ENCODE results near the gene OSGIN1.

Gene OSGIN1

DNA sequence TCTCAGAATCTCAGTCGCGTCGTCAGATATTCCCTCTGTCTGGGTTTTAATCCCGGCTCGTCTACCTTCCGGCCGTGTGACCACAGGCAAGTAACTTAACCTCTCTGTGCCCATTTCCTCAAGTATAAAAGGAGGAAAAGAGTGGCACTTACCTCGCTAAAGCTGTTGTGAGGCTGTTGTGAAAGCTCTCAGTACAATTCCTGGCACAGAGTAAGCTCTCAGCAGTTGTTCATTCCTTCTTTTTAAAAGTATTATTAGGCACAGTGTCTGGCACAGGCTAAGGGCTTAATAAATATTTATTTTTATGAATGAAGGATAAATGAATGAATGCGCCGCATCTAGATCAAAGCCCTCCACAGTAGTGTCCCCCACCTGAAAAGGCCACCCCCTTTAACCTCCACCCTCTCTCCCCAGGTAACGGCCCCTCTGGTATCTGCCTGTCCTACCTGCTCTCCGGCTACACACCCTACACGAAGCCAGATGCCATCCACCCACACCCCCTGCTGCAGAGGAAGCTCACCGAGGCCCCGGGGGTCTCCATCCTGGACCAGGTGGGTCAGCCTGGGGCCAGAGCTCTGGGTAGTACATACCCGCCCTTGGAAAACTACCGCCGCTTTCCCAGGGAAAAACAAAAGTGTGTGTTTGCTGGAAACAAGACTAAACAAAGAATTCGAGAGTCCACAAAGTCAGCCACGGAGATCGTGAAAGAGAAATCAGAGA, 6.0 kb downstream of the OSGIN1 start:
- DNase-seq (ENCODE audit: low read depth): no peak

GRCh38 chr16:83959656-83960434, 6.8 kb downstream of the OSGIN1 start:
- no peak for DNase-seq (ENCODE audit: low read depth)

- DNase-seq (ENCODE audit: low read depth): no peak
Observed at GRCh38 chr16:83960521-83961249, 7.6 kb downstream of the OSGIN1 start.

DNA sequence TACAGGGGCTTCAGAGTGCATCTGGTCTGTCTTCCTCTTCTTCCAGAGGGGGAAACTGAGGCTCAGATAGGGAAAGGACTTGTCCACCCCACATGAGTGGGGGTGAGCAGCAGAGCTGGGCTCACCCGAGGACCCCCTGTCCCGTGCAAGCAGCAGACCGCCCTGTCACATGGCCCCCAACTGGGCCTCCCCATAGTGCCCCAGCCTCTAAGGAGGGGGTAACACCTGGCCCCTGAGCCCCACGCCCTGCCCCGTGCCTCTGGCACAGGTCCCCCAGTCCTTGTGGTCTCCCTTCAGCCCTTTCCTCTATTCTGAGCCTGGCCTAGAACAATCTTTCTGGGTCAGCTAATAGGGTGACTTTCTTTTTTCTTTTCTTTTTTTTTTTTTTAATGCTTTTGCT, 8.6 kb downstream of the OSGIN1 start:
- DNase-seq (ENCODE audit: low read depth): no peak

DNA sequence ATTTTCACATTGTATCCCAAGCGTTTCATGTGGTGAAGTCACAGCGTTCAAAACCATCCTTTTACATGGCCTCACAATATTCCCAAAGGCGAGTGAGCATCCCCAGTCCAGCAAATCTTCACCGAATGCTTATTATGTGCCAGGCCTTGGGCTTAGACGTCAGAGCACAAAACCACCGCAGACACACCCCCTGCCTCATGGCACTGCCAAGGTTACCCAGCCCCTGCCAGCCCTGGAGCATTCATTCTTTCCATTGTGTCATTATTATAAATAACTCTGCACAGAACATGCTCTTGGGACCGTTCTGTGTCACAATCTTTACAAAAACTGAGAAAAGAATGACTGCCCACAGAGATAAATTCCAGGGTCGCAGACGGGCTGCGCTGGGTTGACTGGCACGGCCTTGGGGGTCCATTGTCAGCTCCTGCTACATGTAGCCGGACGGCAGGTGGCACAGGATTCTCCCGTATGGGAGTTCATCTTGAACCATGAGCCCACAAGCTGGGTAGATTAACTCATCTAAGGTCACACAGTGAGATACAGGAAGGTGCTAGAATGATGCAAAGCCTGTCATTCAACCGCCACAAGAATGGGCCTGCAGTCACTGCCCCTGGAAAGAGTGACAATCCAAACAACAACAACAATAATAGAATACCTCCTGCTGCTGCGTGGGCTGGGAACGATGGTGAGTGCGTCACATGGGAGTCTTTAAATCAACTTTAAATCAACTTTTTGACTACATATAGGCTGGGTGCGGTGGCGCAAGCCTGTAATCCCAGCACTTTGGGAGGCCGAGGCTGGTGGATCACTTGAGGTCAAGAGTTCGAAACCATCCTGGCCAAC, 10.5 kb downstream of the OSGIN1 start:
- no peak for DNase-seq (ENCODE audit: low read depth)

- DNase-seq (ENCODE audit: low read depth): no peak
Observed at GRCh38 chr16:83964684-83965443, 11.8 kb downstream of the OSGIN1 start.

DNA sequence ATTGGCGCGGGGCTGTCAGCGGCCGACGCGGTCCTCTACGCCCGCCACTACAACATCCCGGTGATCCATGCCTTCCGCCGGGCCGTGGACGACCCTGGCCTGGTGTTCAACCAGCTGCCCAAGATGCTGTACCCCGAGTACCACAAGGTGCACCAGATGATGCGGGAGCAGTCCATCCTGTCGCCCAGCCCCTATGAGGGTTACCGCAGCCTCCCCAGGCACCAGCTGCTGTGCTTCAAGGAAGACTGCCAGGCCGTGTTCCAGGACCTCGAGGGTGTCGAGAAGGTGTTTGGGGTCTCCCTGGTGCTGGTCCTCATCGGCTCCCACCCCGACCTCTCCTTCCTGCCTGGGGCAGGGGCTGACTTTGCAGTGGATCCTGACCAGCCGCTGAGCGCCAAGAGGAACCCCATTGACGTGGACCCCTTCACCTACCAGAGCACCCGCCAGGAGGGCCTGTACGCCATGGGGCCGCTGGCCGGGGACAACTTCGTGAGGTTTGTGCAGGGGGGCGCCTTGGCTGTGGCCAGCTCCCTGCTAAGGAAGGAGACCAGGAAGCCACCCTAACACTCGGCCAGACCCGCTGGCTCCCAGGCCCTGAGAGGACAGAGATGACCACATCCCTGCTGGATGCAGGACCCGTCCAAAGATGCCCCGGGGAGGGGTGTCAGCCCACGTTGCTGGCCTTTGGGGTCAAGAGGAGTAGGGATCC, 12.6 kb downstream of the OSGIN1 start:
- DNase-seq (ENCODE audit: low read depth): no peak

DNA sequence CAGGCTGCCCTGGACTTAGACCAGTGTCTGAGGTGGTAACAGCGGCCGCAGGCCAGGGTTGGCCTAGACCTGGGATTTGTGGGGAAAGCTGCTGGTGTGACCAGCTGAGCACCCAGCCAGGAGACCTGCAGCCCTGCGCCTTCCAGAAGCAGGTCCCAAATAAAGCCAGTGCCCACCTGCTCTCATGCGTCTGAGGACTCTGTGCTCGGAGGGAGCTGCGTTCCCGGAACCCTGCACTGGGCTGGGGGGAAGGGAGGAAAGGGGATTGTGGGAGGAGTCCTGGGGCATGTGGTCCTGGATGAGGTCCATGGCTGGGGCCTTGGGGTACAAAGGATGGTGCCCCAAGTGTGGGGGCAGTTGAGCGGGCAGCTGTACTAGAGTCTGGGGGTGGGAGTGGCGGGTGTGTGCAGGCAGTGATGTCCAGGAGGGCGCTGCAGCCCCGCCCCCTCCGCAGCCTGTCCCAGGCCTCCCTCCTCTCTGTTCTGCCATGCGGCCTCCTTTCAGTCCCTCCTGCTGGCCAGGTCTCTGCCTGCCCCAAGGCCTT, 13.2 kb downstream of the OSGIN1 start:
- no peak for DNase-seq (ENCODE audit: low read depth)

- DNase-seq (ENCODE audit: low read depth): no peak
Observed at GRCh38 chr16:83967091-83967490, 14.1 kb downstream of the OSGIN1 start.

GRCh38 chr16:83967838-83968305, 14.8 kb downstream of the OSGIN1 start, which contains the start of gene NECAB2:
Gene NECAB2, plus strand, starts transcription at chr16:83968244. Its CDS starts 405 bp downstream, at chr16:83968649.
- DNase-seq (ENCODE audit: low read depth): no peak

DNA sequence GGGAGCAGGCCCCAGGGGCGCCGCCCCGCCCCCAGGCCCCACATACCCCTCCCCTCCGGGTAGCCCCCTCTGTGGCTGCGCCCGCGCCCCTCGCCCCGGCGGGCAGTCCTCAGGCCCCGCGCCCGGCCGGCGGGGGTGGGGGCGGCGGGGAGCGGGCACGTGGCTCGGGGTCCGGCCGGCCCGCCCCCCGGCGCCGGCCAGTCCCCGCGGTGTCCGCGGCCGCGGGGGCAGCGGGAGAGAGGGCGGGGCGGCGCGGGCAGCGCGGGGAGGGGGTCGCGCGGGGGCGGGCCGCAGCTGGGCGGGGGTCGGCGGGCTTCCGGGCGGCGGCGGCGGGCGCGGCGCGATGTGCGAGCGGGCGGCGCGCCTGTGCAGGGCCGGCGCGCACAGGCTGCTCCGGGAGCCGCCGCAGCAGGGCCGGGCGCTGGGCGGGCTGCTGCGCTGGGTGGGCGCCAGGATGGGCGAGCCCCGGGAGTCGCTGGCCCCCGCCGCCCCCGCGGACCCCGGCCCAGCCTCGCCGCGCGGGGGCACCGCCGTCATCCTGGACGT, 15.3 kb downstream of the OSGIN1 start:
- no peak for DNase-seq (ENCODE audit: low read depth)

DNA sequence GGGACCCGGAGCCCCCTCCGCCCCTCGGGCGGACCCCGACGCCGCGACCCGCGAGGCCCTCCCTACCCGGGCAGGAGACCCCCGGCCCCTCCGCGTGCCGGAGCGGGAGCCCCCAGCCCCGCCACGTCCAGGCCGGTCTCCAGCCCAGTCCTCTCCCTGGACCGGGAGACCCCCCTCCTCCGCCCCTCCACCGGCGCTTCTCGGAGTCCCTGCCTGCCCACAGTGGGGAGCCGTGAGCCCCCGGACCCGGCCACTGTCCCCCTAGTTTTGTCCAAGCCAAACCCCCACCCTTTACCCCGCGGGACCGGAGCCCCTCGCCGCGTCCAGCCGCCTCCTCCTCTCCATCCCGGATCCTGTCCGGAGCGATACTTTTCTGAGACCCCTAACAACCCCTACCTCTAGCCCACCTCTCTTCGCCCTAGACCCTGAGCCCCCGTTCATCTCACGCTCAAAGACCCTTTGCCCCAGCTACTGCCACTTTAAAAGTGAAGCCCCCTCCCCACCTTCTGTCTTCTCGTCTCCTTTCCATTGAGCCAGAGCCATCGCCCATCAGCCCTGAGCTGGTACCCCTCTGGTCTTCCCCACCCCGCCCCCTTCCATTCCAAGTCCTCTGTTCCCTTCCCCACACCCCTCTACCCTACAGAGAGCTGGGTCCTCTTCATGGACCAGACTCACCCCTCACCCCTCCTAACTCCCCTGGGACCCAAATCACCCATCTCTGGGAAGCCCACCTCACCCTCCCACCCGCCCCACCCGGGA, 16.0 kb downstream of the OSGIN1 start:
- no peak for DNase-seq (ENCODE audit: low read depth)

DNA sequence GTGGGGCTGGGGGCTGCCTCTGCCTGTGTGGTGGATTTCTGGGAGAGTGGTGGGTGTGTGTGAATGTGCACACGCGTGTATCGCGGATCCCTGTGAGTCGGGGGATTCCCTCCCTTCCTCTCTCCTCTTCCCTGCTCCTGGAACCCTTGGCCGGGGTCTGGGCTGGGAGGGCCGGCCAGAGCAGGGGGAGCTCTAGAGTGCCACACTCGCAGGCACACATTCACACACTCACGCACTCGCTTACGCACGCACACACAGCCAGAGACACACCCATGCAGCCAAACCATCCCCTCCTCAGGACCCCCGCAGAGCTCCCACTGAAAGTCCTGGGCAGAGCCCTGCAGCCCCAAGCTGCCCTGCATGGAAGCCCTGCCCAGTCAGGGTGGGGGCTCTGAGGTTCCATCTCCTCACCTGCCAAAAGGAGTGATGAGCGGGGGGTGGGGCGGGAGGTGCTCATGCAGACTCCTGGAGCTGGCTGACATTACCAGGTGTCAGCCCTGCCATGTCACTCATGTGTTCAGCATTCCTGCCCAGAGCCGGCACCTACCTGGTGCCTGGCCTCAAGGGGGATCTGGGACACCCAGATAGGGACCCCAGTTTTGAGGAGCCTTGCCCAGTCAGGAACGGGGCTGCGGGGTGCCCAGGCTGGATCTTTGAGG, 16.9 kb downstream of the OSGIN1 start:
- DNase-seq (ENCODE audit: low read depth): no peak

DNA sequence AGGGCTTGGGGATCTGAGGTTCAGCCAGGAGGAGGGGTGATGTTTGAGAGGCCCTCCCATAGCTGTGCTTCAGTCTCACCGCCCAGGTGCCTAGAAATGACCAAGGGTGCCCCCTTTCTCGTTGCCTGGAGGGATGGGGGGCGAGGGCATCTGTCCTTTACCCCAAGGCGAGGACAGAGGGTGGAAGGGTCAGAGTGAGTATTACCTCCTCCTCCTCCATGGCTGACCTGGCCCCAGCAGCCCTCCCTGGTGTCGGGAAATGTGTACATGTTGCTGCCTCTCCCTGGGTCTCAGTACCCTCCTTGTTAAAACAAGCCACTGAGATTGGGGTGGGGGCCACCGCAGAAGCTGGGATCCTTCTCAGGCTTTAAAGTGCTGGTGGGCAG, 17.4 kb downstream of the OSGIN1 start:
- no peak for DNase-seq (ENCODE audit: low read depth)

GRCh38 chr16:83971165-83972130, 18.4 kb downstream of the OSGIN1 start:
- no peak for DNase-seq (ENCODE audit: low read depth)

- DNase-seq (ENCODE audit: low read depth): no peak
Observed at GRCh38 chr16:83972256-83973008, 19.4 kb downstream of the OSGIN1 start.

DNA sequence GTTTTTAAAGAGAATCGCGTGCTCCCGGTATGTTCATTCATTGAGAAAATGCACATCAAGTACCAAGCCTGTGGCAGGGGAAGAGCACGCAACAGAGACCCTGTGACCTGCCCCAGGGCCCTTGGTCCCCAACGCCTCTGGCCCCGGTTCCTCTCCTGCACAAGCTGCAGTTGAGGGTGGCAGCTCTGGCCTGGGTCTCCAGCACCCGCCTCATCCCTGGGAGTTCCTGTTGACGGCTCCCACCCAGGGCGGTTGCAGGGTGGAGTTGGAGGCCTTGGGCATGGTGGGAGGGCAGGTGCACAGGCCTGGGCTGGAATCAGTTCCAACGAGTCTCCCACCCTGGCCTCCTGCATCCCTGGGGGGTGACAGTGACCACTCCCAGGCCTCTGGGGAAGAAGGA, 20.0 kb downstream of the OSGIN1 start:
- no peak for DNase-seq (ENCODE audit: low read depth)

Measured in GM04503 (cell line).